Esophagus (tissue), 2 donors: ENCODE results near the gene DNAH11. TPM values are rescaled to one million over a fixed set of nuclear protein-coding genes. Genes with fewer than 3 reads are reported as not detected.

Experiments used
- H3K27ac ChIP-seq, 2 donors: one replicate each; pipeline ENCODE4 v1.5.1; 2013; ENCODE audit warnings: low read depth in 2 of 2, mild to moderate bottlenecking in 2 of 2, inconsistent platforms in 1 of 2, low read length in 1 of 2, moderate library complexity in 1 of 2
- H3K27me3 ChIP-seq, 2 donors: one replicate each; pipeline ENCODE4 v1.6.1; 2013; ENCODE audit warnings: low read length in 2 of 2, control low read depth in 1 of 2, mild to moderate bottlenecking in 1 of 2; ENCODE audit not compliant: insufficient read depth in 2 of 2, control insufficient read depth in 1 of 2
- H3K36me3 ChIP-seq, 2 donors: one replicate each; pipeline ENCODE4 v1.6.1; 2013; ENCODE audit warnings: low read length in 1 of 2; ENCODE audit not compliant: control insufficient read depth in 2 of 2, insufficient read depth in 2 of 2
- H3K4me1 ChIP-seq, 2 donors: one replicate each; pipeline ENCODE4 v1.6.1; 2013; ENCODE audit warnings: low read length in 1 of 2; ENCODE audit not compliant: control insufficient read depth in 2 of 2, insufficient read depth in 2 of 2
- H3K4me3 ChIP-seq, 2 donors: one replicate each; pipeline ENCODE4 v1.5.1; 2013; ENCODE audit warnings: low read length in 2 of 2, mild to moderate bottlenecking in 2 of 2, low read depth in 1 of 2, moderate library complexity in 1 of 2
- H3K9me3 ChIP-seq, 2 donors: one replicate each; pipeline ENCODE4 v1.6.1; 2013; ENCODE audit warnings: mild to moderate bottlenecking in 2 of 2, low read depth in 1 of 2, low read length in 1 of 2, moderate library complexity in 1 of 2; ENCODE audit not compliant: control insufficient read depth in 2 of 2, insufficient read depth in 1 of 2
- WGBS, 2 donors: extraction: QIAGEN DNeasy Blood & Tissue Kit; methylation state at CpG; one replicate each; pipeline ENCODE4 v1.1.7; 2013; 5-methylcytosine and 5-hydroxymethylcytosine counted together
- polyA plus RNA-seq, 2 donors: library from polyadenylated mRNA; stranded (reverse); fragments of 200-250 nt; gene quantifications; one replicate each; pipeline ENCODE4 v1.2.3, GENCODE V29; 2013
- donor health status: healthy with polysubstance abuse.
- donor health status: Bipolar disorder and iron deficiency.

Gene DNAH11
- polyA plus RNA-seq, 2 donors, result 0.51 to 1.6 TPM

- no peaks in the 10 kb centered on the region for H3K27me3 ChIP-seq
- H3K4me3 ChIP-seq, result no peak overlapping the region
- no peaks in the 10 kb centered on the region for H3K36me3 ChIP-seq
- H3K4me1 ChIP-seq, result peaks cover 0 to 2% of the 10 kb centered on the region in 2 donors
- WGBS, 2 donors, result 75 to 76% methylated on average over 4 of the region's 4 CpGs
- H3K9me3 ChIP-seq, result no peaks in the 10 kb centered on the region
- peak overlapping the region in 1 of 2 donors; percentile 52 for H3K27ac ChIP-seq
Measured at GRCh38 chr7:21579341-21580072, 36.7 kb downstream of the DNAH11 start.

DNA sequence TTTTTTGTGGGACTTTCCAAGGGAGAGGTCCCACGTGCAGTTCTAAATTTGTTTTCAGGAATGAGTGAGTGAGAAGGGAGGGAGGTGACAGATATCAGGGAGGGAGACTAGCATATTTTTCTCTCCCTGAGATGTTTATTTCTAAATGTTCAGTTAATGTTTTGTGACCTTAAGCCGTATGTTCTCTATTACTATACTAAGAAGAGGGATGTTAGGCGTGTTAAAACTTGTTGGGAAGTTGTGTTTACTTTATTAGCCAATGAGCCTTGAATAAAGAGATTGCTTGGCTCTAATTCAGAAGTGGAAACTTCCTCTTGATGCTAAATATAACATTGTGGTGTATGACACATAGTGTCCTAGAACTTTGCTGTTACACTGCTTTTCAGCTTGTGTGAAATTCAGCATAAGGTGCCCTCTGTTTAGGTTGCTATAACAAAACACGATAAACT lies 37.3 kb downstream of the DNAH11 start:
- peaks cover 0 to 2% of the 10 kb centered on the region in 2 donors for H3K4me1 ChIP-seq
- H3K9me3 ChIP-seq, result no peaks in the 10 kb centered on the region
- no peaks in the 10 kb centered on the region for H3K36me3 ChIP-seq
- 16 to 18% methylated on average over 4 of the region's 4 CpGs for WGBS, 2 donors
- H3K27me3 ChIP-seq, result no peaks in the 10 kb centered on the region
- peak overlapping the region in 1 of 2 donors; percentile 62 for H3K27ac ChIP-seq
- H3K4me3 ChIP-seq, result no peak overlapping the region

DNA sequence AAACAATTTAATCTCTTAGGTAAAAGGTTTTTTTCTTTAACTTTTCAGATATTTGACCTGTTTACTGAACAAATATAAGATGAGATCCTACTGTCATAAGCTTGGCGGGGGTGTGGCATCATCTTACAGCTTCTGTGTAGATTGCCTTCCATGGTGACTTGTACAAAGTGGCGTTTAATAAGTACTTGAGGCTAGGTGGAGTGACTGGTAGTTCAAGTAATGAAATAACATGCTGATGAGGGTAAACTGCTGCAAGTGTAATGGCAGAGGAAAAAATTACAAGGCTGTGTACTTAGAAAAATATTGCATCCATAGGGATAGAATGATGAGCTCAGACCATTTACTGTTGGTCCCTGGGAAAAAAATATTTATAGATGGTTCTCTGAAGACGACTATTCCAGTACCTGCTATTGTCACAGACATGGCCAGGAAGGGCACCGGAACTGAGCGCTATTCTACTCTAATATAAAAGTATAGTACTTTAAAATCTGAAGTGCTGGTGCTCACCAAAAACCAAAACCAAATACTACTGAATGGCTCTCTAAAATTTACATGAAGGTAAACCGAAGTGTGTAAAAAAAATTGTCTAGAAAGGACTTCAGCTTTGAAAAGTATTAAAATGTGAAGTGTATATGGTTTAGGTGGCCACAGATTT lies 42.4 kb downstream of the DNAH11 start:
- Histone ChIP-seq H3K4me1 (no peaks in the 10 kb centered on the region), H3K27me3 (no peaks in the 10 kb centered on the region), H3K36me3 (no peaks in the 10 kb centered on the region), H3K4me3 (no peak overlapping the region), H3K27ac (no peak overlapping the region), H3K9me3 (no peaks in the 10 kb centered on the region)
- WGBS, 2 donors, result 89 to 90% methylated on average over 6 of the region's 6 CpGs

DNA sequence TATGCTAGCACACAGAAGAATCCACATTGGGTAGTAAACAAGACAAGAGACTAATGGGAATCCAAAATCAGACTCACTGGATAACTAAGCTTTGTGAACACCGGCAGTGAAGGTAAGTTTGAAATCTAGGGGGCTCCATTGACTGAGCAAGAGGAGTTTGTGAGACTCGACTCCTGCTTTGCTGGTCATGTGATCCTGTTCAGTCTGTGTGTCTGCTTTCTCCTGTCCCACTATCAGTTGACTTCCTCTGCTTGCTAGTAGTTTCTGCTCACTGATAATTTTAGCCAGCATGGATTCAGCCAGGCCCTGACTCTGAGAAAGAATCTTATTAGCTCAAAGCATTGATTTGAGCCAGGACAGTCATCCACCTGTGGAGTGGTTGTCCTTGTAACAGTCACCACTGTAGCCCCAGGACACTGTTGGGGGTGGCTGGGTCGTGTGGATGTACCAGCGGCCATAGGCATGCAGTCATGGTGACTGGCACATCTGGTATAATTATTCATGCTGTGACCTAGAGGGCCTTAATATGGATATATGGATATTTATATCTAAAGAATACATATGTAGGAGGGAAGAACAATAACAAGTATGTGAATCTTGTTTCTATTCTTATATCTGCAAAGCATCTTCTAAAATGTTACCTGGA lies 44.4 kb downstream of the DNAH11 start:
- 63 to 72% methylated on average over 4 of the region's 4 CpGs for WGBS, 2 donors
- Histone ChIP-seq H3K4me3 (no peak overlapping the region), H3K36me3 (no peaks in the 10 kb centered on the region), H3K4me1 (no peaks in the 10 kb centered on the region), H3K9me3 (no peaks in the 10 kb centered on the region), H3K27ac (no peak overlapping the region), H3K27me3 (no peaks in the 10 kb centered on the region)

DNA sequence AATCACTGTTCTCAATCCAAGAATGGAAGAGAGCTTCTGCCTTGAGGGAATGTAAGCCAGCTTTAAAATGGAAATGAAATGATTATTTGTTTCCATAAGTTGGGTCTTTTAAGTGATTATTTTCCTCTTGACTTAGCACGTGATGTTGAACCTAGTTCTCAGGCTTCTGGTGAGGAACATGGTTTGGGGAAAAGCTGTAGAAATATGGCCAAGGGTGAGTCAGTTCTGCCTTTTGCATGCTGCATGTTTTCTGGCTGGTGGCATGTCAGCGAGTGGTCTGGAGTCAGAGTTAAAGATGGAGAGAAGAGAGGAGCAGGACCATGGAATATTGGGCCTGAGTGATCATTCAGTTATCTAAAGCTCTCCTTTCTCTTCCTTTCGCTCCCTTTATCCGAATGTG lies 54.0 kb downstream of the DNAH11 start:
- H3K4me3 ChIP-seq, result no peak overlapping the region
- H3K27me3 ChIP-seq, result no peaks in the 10 kb centered on the region
- no peaks in the 10 kb centered on the region for H3K4me1 ChIP-seq
- no peak overlapping the region for H3K27ac ChIP-seq
- no peaks in the 10 kb centered on the region for H3K9me3 ChIP-seq
- H3K36me3 ChIP-seq, result peaks cover 0 to 6% of the 10 kb centered on the region in 2 donors
- 84 to 88% methylated on average over 4 of the region's 4 CpGs for WGBS, 2 donors

- no peaks in the 10 kb centered on the region for H3K36me3 ChIP-seq
- no peaks in the 10 kb centered on the region for H3K9me3 ChIP-seq
- no peak overlapping the region for H3K4me3 ChIP-seq
- H3K4me1 ChIP-seq, result no peaks in the 10 kb centered on the region
- H3K27me3 ChIP-seq, result no peaks in the 10 kb centered on the region
- no peak overlapping the region for H3K27ac ChIP-seq
Measured at GRCh38 chr7:21603462-21603861, 60.6 kb downstream of the DNAH11 start.

- WGBS, 2 donors, result 74 to 78% methylated on average over 5 of the region's 5 CpGs
Measured at GRCh38 chr7:21603972-21604749, 61.3 kb downstream of the DNAH11 start.

GRCh38 chr7:21605008-21605585 lies 62.3 kb downstream of the DNAH11 start:
- Histone ChIP-seq H3K9me3 (no peaks in the 10 kb centered on the region), H3K36me3 (no peaks in the 10 kb centered on the region), H3K4me1 (no peaks in the 10 kb centered on the region), H3K27me3 (no peaks in the 10 kb centered on the region), H3K27ac (no peak overlapping the region), H3K4me3 (no peak overlapping the region)
- WGBS, 2 donors, result 60 to 66% methylated on average over 3 of the region's 3 CpGs

More at GRCh38 chr7:21603972-21604749, 61.3 kb downstream of the DNAH11 start:
- Histone ChIP-seq H3K4me1 (no peaks in the 10 kb centered on the region), H3K9me3 (no peaks in the 10 kb centered on the region), H3K4me3 (no peak overlapping the region), H3K27me3 (no peaks in the 10 kb centered on the region), H3K36me3 (no peaks in the 10 kb centered on the region), H3K27ac (no peak overlapping the region)

GRCh38 chr7:21608465-21608864 lies 65.6 kb downstream of the DNAH11 start:
- Histone ChIP-seq H3K27me3 (no peaks in the 10 kb centered on the region), H3K36me3 (no peaks in the 10 kb centered on the region), H3K27ac (no peak overlapping the region), H3K9me3 (no peaks in the 10 kb centered on the region), H3K4me3 (no peak overlapping the region), H3K4me1 (no peaks in the 10 kb centered on the region)
- 64 to 71% methylated on average over 3 of the region's 3 CpGs for WGBS, 2 donors
